DND-41 (cell line): ENCODE results near the gene EML6.

ENCODE experiments used
- EZH2 ChIP-seq: IDR thresholded peaks from 3 replicates; pipeline ENCODE4 v1.6.1; 2012; ENCODE audit warnings: borderline replicate concordance, low read depth, mild to moderate bottlenecking, moderate library complexity, low read length, inconsistent platforms; ENCODE audit not compliant: severe bottlenecking
- TF ChIP-seq, protein P1 (sequence below): IDR thresholded peaks from 2 replicates; pipeline ENCODE4 v1.5.1; 2012; ENCODE audit warnings: borderline replicate concordance, low read length, moderate library complexity, mild to moderate bottlenecking; ENCODE audit not compliant: poor library complexity, severe bottlenecking; ENCODE audit errors: extremely low read depth

- TF ChIP-seq, protein P1, sequence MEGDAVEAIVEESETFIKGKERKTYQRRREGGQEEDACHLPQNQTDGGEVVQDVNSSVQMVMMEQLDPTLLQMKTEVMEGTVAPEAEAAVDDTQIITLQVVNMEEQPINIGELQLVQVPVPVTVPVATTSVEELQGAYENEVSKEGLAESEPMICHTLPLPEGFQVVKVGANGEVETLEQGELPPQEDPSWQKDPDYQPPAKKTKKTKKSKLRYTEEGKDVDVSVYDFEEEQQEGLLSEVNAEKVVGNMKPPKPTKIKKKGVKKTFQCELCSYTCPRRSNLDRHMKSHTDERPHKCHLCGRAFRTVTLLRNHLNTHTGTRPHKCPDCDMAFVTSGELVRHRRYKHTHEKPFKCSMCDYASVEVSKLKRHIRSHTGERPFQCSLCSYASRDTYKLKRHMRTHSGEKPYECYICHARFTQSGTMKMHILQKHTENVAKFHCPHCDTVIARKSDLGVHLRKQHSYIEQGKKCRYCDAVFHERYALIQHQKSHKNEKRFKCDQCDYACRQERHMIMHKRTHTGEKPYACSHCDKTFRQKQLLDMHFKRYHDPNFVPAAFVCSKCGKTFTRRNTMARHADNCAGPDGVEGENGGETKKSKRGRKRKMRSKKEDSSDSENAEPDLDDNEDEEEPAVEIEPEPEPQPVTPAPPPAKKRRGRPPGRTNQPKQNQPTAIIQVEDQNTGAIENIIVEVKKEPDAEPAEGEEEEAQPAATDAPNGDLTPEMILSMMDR = no peak
- no peak for TF ChIP-seq EZH2
Measured at GRCh38 chr2:54927085-54927750, 203.8 kb downstream of the EML6 start.
